ENCODE data around the gene EXOC6. TPM values are rescaled to one million over a fixed set of nuclear protein-coding genes. Genes with fewer than 3 reads are reported as not detected.
A peak's percentile ranks its signal among the peaks of the same experiment; 100 is the strongest.

The EXOC6 gene
- total RNA-seq, 3 donors from 2014 or later = 7.0 to 26.1 (median 16.1) TPM

DNA sequence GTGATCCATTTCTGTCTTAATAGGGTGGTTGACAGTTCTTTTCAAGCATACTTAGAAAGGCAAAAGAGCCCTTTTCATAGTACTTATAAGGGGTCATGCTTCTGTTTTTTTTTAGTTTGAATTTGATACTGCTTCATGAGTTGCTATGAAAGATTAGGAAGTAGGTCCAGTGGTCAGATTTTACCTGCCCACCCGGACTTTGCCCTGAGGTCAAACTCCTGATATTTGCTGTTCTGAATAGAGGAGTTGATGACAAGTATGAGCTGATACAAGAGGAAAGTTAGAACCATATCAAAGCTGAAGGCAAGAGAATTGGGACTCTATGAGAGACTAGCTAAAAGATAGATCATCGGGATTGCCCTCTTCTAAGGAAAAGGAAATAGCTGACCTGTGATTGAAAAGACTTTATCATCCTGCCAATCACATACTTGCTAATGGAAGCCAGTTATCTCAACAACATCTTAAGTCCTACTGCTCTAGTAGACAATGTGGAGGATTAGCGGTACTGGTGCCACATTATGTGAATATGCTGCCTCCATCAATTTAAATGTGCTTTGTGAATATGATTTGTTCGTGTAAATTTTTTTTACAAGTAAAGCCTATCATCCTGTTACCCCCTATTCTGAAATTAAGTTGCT is 174.8 kb downstream of the EXOC6 start:
- no peak for TF ChIP-seq CTCF (IDR thresholded peaks at IDR 0.05)
- TF ChIP-seq POLR2AphosphoS5 (IDR thresholded peaks at IDR 0.05) = no peak
- TF ChIP-seq POLR2A (IDR thresholded peaks at IDR 0.05) = no peak
- H3K4me3 ChIP-seq = no peak overlapping the region
- DNase-seq (ENCODE audit: low spot score in 2 of 2) = no peak
- no peaks in the 10 kb centered on the region for H3K9me3 ChIP-seq
- H3K27ac ChIP-seq = no peak overlapping the region
- intact Hi-C loops (cut with DNase I; ENCODE audit: low total_unique reads) = no loop called here
- H3K36me3 ChIP-seq = no peaks in the 10 kb centered on the region
- H3K4me1 ChIP-seq = no peaks in the 10 kb centered on the region
- no peaks in the 10 kb centered on the region for H3K27me3 ChIP-seq

DNA sequence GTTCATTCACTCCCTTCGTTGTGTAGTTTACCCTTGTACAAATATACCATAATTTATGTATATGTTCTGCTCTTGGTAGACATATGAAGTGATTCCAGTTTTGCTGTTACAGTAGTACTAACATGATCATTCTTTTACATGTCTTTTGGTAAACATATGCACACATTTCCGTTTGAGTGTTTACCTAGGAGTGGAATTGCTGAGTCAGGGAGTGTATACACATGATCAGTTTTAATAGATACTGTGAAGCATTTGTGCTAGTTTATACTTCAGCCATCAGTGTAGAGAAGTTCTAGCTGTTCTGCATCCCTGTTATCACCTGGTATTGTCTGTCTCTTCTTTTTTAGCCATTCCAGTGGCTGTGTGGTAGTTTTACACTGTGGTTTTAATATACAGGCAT is 177.8 kb downstream of the EXOC6 start:
- no peaks in the 10 kb centered on the region for H3K9me3 ChIP-seq
- no peaks in the 10 kb centered on the region for H3K36me3 ChIP-seq
- H3K4me1 ChIP-seq = no peaks in the 10 kb centered on the region
- no peak overlapping the region for H3K4me3 ChIP-seq
- no peak overlapping the region for H3K27ac ChIP-seq
- no peak for DNase-seq (ENCODE audit: low spot score in 2 of 2)
- TF ChIP-seq CTCF (IDR thresholded peaks at IDR 0.05) (no peak), POLR2AphosphoS5 (IDR thresholded peaks at IDR 0.05) (no peak), POLR2A (IDR thresholded peaks at IDR 0.05) (no peak)
- H3K27me3 ChIP-seq = no peaks in the 10 kb centered on the region
- intact Hi-C loops (cut with DNase I; ENCODE audit: low total_unique reads) = no loop called here

DNA sequence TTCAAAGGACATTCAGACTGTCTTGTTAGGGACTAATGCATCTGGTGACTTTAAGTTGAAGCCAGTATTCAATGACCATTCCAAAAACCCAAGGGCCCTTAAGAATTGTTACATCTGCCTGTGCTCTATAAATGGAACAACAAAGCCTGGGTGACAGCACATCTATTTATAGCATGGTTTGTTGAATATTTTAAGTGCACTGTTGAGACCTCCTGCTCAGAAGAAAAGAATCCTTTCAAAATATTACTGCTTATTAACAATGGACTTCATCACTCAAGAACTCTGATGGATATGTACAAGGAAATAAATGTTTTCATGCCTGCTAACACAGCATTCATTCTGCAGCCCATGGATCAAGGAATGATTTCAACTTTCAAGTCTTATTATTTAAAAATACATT is 179.2 kb downstream of the EXOC6 start:
- intact Hi-C loops (cut with DNase I; ENCODE audit: low total_unique reads) = no loop called here
- no peaks in the 10 kb centered on the region for H3K27me3 ChIP-seq

GRCh38 chr10:93028883-93029282 is 180.6 kb downstream of the EXOC6 start:
- H3K27me3 ChIP-seq = no peaks in the 10 kb centered on the region
- DNase-seq (ENCODE audit: low spot score in 2 of 2) = no peak
- TF ChIP-seq POLR2AphosphoS5 (IDR thresholded peaks at IDR 0.05) = no peak
- TF ChIP-seq CTCF (IDR thresholded peaks at IDR 0.05) = no peak
- TF ChIP-seq POLR2A (IDR thresholded peaks at IDR 0.05) = no peak
- H3K36me3 ChIP-seq = no peaks in the 10 kb centered on the region
- H3K4me1 ChIP-seq = no peaks in the 10 kb centered on the region
- no peak overlapping the region for H3K4me3 ChIP-seq
- no peaks in the 10 kb centered on the region for H3K9me3 ChIP-seq
- no peak overlapping the region for H3K27ac ChIP-seq
- intact Hi-C loops (cut with DNase I; ENCODE audit: low total_unique reads) = no loop called here

More for the DNA sequence above, 179.2 kb downstream of the EXOC6 start:
- H3K36me3 ChIP-seq = no peaks in the 10 kb centered on the region
- H3K4me1 ChIP-seq = no peaks in the 10 kb centered on the region
- no peak overlapping the region for H3K27ac ChIP-seq
- no peak overlapping the region for H3K4me3 ChIP-seq
- no peaks in the 10 kb centered on the region for H3K9me3 ChIP-seq
- no peak for TF ChIP-seq CTCF (IDR thresholded peaks at IDR 0.05)
- no peak for TF ChIP-seq POLR2AphosphoS5 (IDR thresholded peaks at IDR 0.05)
- TF ChIP-seq POLR2A (IDR thresholded peaks at IDR 0.05) = no peak
- no peak for DNase-seq (ENCODE audit: low spot score in 2 of 2)

DNA sequence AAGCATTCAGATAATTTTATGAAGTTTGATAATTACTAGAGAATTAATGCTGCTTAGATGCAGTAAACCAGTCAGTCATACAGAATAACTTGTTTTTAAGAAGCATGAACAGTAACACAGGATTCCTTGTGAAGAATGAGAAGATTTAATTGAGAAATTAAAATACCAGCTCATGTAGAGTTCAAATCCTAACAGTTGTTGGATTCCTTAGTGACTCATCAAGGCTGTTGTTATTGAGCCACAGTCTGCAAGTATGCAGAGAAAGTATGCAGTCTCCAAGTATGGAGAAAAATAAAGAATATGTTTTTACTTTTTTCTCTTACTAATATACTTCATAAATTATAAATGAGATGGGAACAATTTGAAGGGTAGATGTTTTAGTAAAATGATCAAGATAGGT is 182.1 kb downstream of the EXOC6 start:
- H3K27me3 ChIP-seq = no peaks in the 10 kb centered on the region
- no peaks in the 10 kb centered on the region for H3K36me3 ChIP-seq
- intact Hi-C loops (cut with DNase I; ENCODE audit: low total_unique reads) = no loop called here
- no peak for DNase-seq (ENCODE audit: low spot score in 2 of 2)
- H3K4me1 ChIP-seq = no peaks in the 10 kb centered on the region
- peak overlapping the region; percentile 56 to 64 for H3K27ac ChIP-seq
- TF ChIP-seq POLR2AphosphoS5 (IDR thresholded peaks at IDR 0.05) (no peak), POLR2A (IDR thresholded peaks at IDR 0.05) (no peak), CTCF (IDR thresholded peaks at IDR 0.05) (no peak)
- H3K4me3 ChIP-seq = no peak overlapping the region
- H3K9me3 ChIP-seq = no peaks in the 10 kb centered on the region

All from breast epithelium (tissue), 4 donors.